Measurements from ENCODE around the gene IP6K2. TPM values are rescaled to one million over a fixed set of nuclear protein-coding genes. Genes with fewer than 3 reads are reported as not detected.
A peak's percentile ranks its signal among the peaks of the same experiment; 100 is the strongest.
"Not testable (repeated sequence)": the region's sequence is repeated elsewhere in the genome, so short reads cannot be mapped to it uniquely, and the experiment has no call there.

Gene IP6K2
- total RNA-seq, 1 donor from 2014 or later, result 96.5 TPM

GRCh38 chr3:48727511-48727910, 10.5 kb upstream of the IP6K2 start:
- DNase-seq (ENCODE audit: low read depth), result no peak

- DNase-seq (ENCODE audit: low read depth), result not testable (repeated sequence)
Observed at GRCh38 chr3:48725185-48725855, 8.3 kb upstream of the IP6K2 start.

GRCh38 chr3:48723725-48724124, 6.7 kb upstream of the IP6K2 start:
- no peak for DNase-seq (ENCODE audit: low read depth)

- not testable (repeated sequence) for DNase-seq (ENCODE audit: low read depth)
Observed at GRCh38 chr3:48723293-48723692, 6.3 kb upstream of the IP6K2 start.

- no peak for DNase-seq (ENCODE audit: low read depth)
Observed at GRCh38 chr3:48716508-48716981, 476 bp downstream of the IP6K2 start.

- DNase-seq (ENCODE audit: low read depth), result peak; percentile 80
Observed at GRCh38 chr3:48715174-48715800, 1.7 kb downstream of the IP6K2 start.

GRCh38 chr3:48711727-48712126, 5.3 kb downstream of the IP6K2 start:
- no peak for DNase-seq (ENCODE audit: low read depth)

GRCh38 chr3:48709051-48709461, 8.0 kb downstream of the IP6K2 start:
- peak; percentile 68 for DNase-seq (ENCODE audit: low read depth)

- DNase-seq (ENCODE audit: low read depth), result peak; percentile 39
Observed at GRCh38 chr3:48708481-48708889, 8.5 kb downstream of the IP6K2 start.

- DNase-seq (ENCODE audit: low read depth), result no peak
Observed at GRCh38 chr3:48707157-48707556, 9.9 kb downstream of the IP6K2 start.

GRCh38 chr3:48702320-48702920, 14.6 kb downstream of the IP6K2 start:
- no peak for DNase-seq (ENCODE audit: low read depth)

- peak; percentile 51 for DNase-seq (ENCODE audit: low read depth)
Observed at GRCh38 chr3:48700731-48701405, 16.2 kb downstream of the IP6K2 start.

- DNase-seq (ENCODE audit: low read depth), result no peak
Observed at GRCh38 chr3:48698891-48699290, 18.1 kb downstream of the IP6K2 start.

- DNase-seq (ENCODE audit: low read depth), result no peak
Observed at GRCh38 chr3:48697952-48698351, 19.1 kb downstream of the IP6K2 start.

- peak; percentile 22 for DNase-seq (ENCODE audit: low read depth)
Observed at GRCh38 chr3:48696601-48697000, 20.4 kb downstream of the IP6K2 start.

GRCh38 chr3:48696156-48696555, 20.9 kb downstream of the IP6K2 start:
- DNase-seq (ENCODE audit: low read depth), result peak; percentile 87

GRCh38 chr3:48695393-48695753, 21.6 kb downstream of the IP6K2 start:
- DNase-seq (ENCODE audit: low read depth), result peak; percentile 52

GRCh38 chr3:48694610-48695392, 22.2 kb downstream of the IP6K2 start:
- peak; percentile 84 for DNase-seq (ENCODE audit: low read depth)

GRCh38 chr3:48693826-48694225, 23.2 kb downstream of the IP6K2 start:
- no peak for DNase-seq (ENCODE audit: low read depth)

GRCh38 chr3:48692551-48692950, 24.5 kb downstream of the IP6K2 start:
- DNase-seq (ENCODE audit: low read depth), result no peak

GRCh38 chr3:48690846-48691458, 26.1 kb downstream of the IP6K2 start:
- DNase-seq (ENCODE audit: low read depth), result no peak

Data from renal cortical epithelial cell (primary cell).